Activated CD8-positive, alpha-beta memory T cell treated with anti-CD3 and anti-CD28 coated beads, Interleukin-2, amount 10 ng/mL, durations not matched to agents 7 days and 5 days (primary cell): ENCODE results near the gene SNTG2. TPM values are rescaled to one million over a fixed set of nuclear protein-coding genes. Genes with fewer than 3 reads are reported as not detected.

Experiments
- ATAC-seq: fragments of 150-1000 bp; cut with Tn5 transposase; one replicate; pipeline ENCODE4 v1.10.0; 2021; ENCODE audit warnings: moderate library complexity
- CTCF ChIA-PET: fragments of 350-600 bp; sonication (Branson Sonifier 250); formaldehyde crosslinking; loops from one replicate; lab custom pipeline; 2021; ENCODE audit warnings: antibody characterized with exemption; lab: Charles Lee
- DNase-seq: peaks from one replicate; pipeline ENCODE4 v3.0.0-alpha.2; 2020
- H3K27ac Mint-ChIP-seq: one replicate; pipeline ENCODE4 v1.8.0; 2021; ENCODE audit warnings: mild to moderate bottlenecking, mixed read lengths
- H3K27me3 Mint-ChIP-seq: one replicate; pipeline ENCODE4 v1.8.0; 2021; ENCODE audit warnings: mixed read lengths
- H3K36me3 Mint-ChIP-seq: one replicate; pipeline ENCODE4 v1.8.0; 2021; ENCODE audit warnings: mild to moderate bottlenecking, mixed read lengths
- H3K4me1 Mint-ChIP-seq: one replicate; pipeline ENCODE4 v1.8.0; 2021; ENCODE audit warnings: mixed read lengths
- H3K4me3 Mint-ChIP-seq: one replicate; pipeline ENCODE4 v1.8.0; 2021; ENCODE audit warnings: mild to moderate bottlenecking, moderate library complexity, mixed read lengths
- H3K9me3 Mint-ChIP-seq: one replicate; pipeline ENCODE4 v1.8.0; 2022; ENCODE audit warnings: low read depth, mixed read lengths
- total RNA-seq, 2 experiments: library from RNA; stranded (reverse); gene quantifications; one replicate each; pipeline ENCODE4 v1.2.3, GENCODE V29; 2021

SNTG2 gene
- total RNA-seq, 2 experiments from 2014 or later, result 0.37 to 1.6 TPM

- Mint-ChIP-seq H3K9me3 (no peaks in the 10 kb centered on the region), H3K27ac (no peak overlapping the region), H3K27me3 (no peaks in the 10 kb centered on the region), H3K4me3 (no peak overlapping the region), H3K36me3 (no peaks in the 10 kb centered on the region), H3K4me1 (no peaks in the 10 kb centered on the region)
- ATAC-seq, result no peak
- no peak for DNase-seq
- CTCF ChIA-PET, result no interaction called here
Measured at GRCh38 chr2:1310866-1311265, 360.2 kb downstream of the SNTG2 start.

- no peak for ATAC-seq
- no peak for DNase-seq
- CTCF ChIA-PET, result no interaction called here
- no peak overlapping the region for H3K27ac Mint-ChIP-seq
- H3K9me3 Mint-ChIP-seq, result no peaks in the 10 kb centered on the region
- no peak overlapping the region for H3K4me3 Mint-ChIP-seq
- no peaks in the 10 kb centered on the region for H3K4me1 Mint-ChIP-seq
- H3K27me3 Mint-ChIP-seq, result no peaks in the 10 kb centered on the region
- no peaks in the 10 kb centered on the region for H3K36me3 Mint-ChIP-seq
Measured at GRCh38 chr2:1313240-1313924, 362.7 kb downstream of the SNTG2 start.

- Mint-ChIP-seq H3K27me3 (no peaks in the 10 kb centered on the region), H3K4me1 (no peaks in the 10 kb centered on the region), H3K9me3 (no peaks in the 10 kb centered on the region), H3K27ac (no peak overlapping the region), H3K4me3 (no peak overlapping the region), H3K36me3 (no peaks in the 10 kb centered on the region)
- no peak for DNase-seq
- ATAC-seq, result no peak
- CTCF ChIA-PET, result no interaction called here
Measured at GRCh38 chr2:1314254-1314653, 363.6 kb downstream of the SNTG2 start.

- Mint-ChIP-seq H3K27ac (no peak overlapping the region), H3K9me3 (no peaks in the 10 kb centered on the region), H3K4me3 (no peak overlapping the region), H3K27me3 (no peaks in the 10 kb centered on the region), H3K36me3 (no peaks in the 10 kb centered on the region), H3K4me1 (no peaks in the 10 kb centered on the region)
- CTCF ChIA-PET, result no interaction called here
- ATAC-seq (no peak), DNase-seq (no peak)
Measured at GRCh38 chr2:1318366-1319009, 367.8 kb downstream of the SNTG2 start.

- Mint-ChIP-seq H3K36me3 (no peaks in the 10 kb centered on the region), H3K27me3 (no peaks in the 10 kb centered on the region), H3K4me1 (no peaks in the 10 kb centered on the region), H3K4me3 (no peak overlapping the region), H3K9me3 (no peaks in the 10 kb centered on the region), H3K27ac (no peak overlapping the region)
- CTCF ChIA-PET, result no interaction called here
- no peak for DNase-seq
- no peak for ATAC-seq
Measured at GRCh38 chr2:1319393-1319792, 368.7 kb downstream of the SNTG2 start.

- CTCF ChIA-PET, result no interaction called here
Measured at GRCh38 chr2:1321321-1321720, 370.7 kb downstream of the SNTG2 start.

GRCh38 chr2:1324884-1325283 lies 374.2 kb downstream of the SNTG2 start:
- H3K4me3 Mint-ChIP-seq, result no peak overlapping the region

More at GRCh38 chr2:1321321-1321720, 370.7 kb downstream of the SNTG2 start:
- Mint-ChIP-seq H3K4me1 (no peaks in the 10 kb centered on the region), H3K36me3 (no peaks in the 10 kb centered on the region), H3K9me3 (no peaks in the 10 kb centered on the region), H3K27ac (no peak overlapping the region), H3K27me3 (no peaks in the 10 kb centered on the region), H3K4me3 (no peak overlapping the region)
- no peak for ATAC-seq
- DNase-seq, result no peak

GRCh38 chr2:1328684-1329083 lies 378.0 kb downstream of the SNTG2 start:
- Mint-ChIP-seq H3K27ac (no peak overlapping the region), H3K27me3 (no peaks in the 10 kb centered on the region), H3K4me1 (no peaks in the 10 kb centered on the region), H3K4me3 (no peak overlapping the region), H3K9me3 (peaks cover 2% of the 10 kb centered on the region), H3K36me3 (no peaks in the 10 kb centered on the region)
- no peak for ATAC-seq
- no peak for DNase-seq
- CTCF ChIA-PET, result no interaction called here

More at GRCh38 chr2:1324884-1325283, 374.2 kb downstream of the SNTG2 start:
- no peak for DNase-seq
- ATAC-seq, result no peak
- H3K9me3 Mint-ChIP-seq, result no peaks in the 10 kb centered on the region
- CTCF ChIA-PET, result no interaction called here
- no peaks in the 10 kb centered on the region for H3K36me3 Mint-ChIP-seq
- H3K4me1 Mint-ChIP-seq, result no peaks in the 10 kb centered on the region
- no peaks in the 10 kb centered on the region for H3K27me3 Mint-ChIP-seq
- no peak overlapping the region for H3K27ac Mint-ChIP-seq

GRCh38 chr2:1339388-1340140 lies 388.9 kb downstream of the SNTG2 start:
- Mint-ChIP-seq H3K27me3 (no peaks in the 10 kb centered on the region), H3K9me3 (no peaks in the 10 kb centered on the region)
- CTCF ChIA-PET, result no interaction called here

GRCh38 chr2:1340141-1340512 lies 389.5 kb downstream of the SNTG2 start:
- ATAC-seq (no peak), DNase-seq (no peak)
- no peaks in the 10 kb centered on the region for H3K4me1 Mint-ChIP-seq
- H3K4me3 Mint-ChIP-seq, result no peak overlapping the region
- CTCF ChIA-PET, result no interaction called here
- H3K36me3 Mint-ChIP-seq, result no peaks in the 10 kb centered on the region
- no peaks in the 10 kb centered on the region for H3K27me3 Mint-ChIP-seq
- H3K9me3 Mint-ChIP-seq, result no peaks in the 10 kb centered on the region
- no peak overlapping the region for H3K27ac Mint-ChIP-seq

More at GRCh38 chr2:1339388-1340140, 388.9 kb downstream of the SNTG2 start:
- ATAC-seq, result no peak
- H3K4me1 Mint-ChIP-seq, result no peaks in the 10 kb centered on the region
- H3K4me3 Mint-ChIP-seq, result no peak overlapping the region
- DNase-seq, result no peak
- H3K27ac Mint-ChIP-seq, result no peak overlapping the region
- no peaks in the 10 kb centered on the region for H3K36me3 Mint-ChIP-seq

- no peaks in the 10 kb centered on the region for H3K4me1 Mint-ChIP-seq
- no peaks in the 10 kb centered on the region for H3K36me3 Mint-ChIP-seq
- H3K27ac Mint-ChIP-seq, result no peak overlapping the region
- no peaks in the 10 kb centered on the region for H3K27me3 Mint-ChIP-seq
- H3K4me3 Mint-ChIP-seq, result no peak overlapping the region
- CTCF ChIA-PET, result no interaction called here
- H3K9me3 Mint-ChIP-seq, result no peaks in the 10 kb centered on the region
- DNase-seq (no peak), ATAC-seq (no peak)
Measured at GRCh38 chr2:1341404-1342120, 390.9 kb downstream of the SNTG2 start.

- no peak overlapping the region for H3K27ac Mint-ChIP-seq
Measured at GRCh38 chr2:1348789-1349188, 398.1 kb downstream of the SNTG2 start.

GRCh38 chr2:1350111-1350510 lies 399.5 kb downstream of the SNTG2 start:
- ATAC-seq (no peak), DNase-seq (no peak)
- peaks cover 4% of the 10 kb centered on the region for H3K9me3 Mint-ChIP-seq
- CTCF ChIA-PET, result no interaction called here
- H3K4me1 Mint-ChIP-seq, result no peaks in the 10 kb centered on the region
- no peaks in the 10 kb centered on the region for H3K36me3 Mint-ChIP-seq
- H3K27ac Mint-ChIP-seq, result no peak overlapping the region
- H3K4me3 Mint-ChIP-seq, result no peak overlapping the region
- H3K27me3 Mint-ChIP-seq, result no peaks in the 10 kb centered on the region

More at GRCh38 chr2:1348789-1349188, 398.1 kb downstream of the SNTG2 start:
- Mint-ChIP-seq H3K27me3 (no peaks in the 10 kb centered on the region), H3K4me3 (no peak overlapping the region), H3K9me3 (peaks cover 4% of the 10 kb centered on the region), H3K36me3 (no peaks in the 10 kb centered on the region), H3K4me1 (no peaks in the 10 kb centered on the region)
- CTCF ChIA-PET, result no interaction called here
- DNase-seq (no peak), ATAC-seq (no peak)
